HG02885 (cell line): ENCODE data around the gene ELOVL6.
"Not testable (repeated sequence)": the region's sequence is repeated elsewhere in the genome, so short reads cannot be mapped to it uniquely, and the experiment has no call there.

ENCODE experiments used
- ATAC-seq: cut with Tn5 transposase; IDR thresholded peaks from one replicate; pipeline ENCODE4 v1.9.1; 2021; ENCODE audit warnings: mild to moderate bottlenecking; ENCODE audit not compliant: unreplicated experiment, poor library complexity

ELOVL6 gene

GRCh38 chr4:110042545-110043517, 155.6 kb downstream of the ELOVL6 start:
- ATAC-seq: no peak

DNA sequence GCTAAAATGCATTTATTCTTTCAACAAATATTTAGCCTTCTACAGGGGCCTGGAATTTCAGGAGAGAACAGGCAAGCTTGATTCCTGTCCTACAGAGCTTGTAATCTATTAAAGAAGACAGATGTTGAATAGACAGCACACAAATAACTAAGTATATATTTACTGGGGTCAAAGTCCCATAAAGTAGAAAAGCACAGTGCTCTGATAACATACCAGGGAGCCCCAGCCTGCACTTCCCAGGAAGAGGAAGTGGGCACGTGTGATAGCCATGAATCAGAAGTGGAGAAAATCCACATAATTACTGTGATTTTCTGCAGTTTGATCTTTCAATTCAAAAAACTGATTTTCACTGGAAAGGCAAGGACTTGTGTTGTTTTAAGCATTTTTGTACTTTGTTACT, 156.7 kb downstream of the ELOVL6 start:
- no peak for ATAC-seq

- ATAC-seq: not testable (repeated sequence)
These were observed 159.3 kb downstream of the ELOVL6 start for GRCh38 chr4:110039164-110039563.

DNA sequence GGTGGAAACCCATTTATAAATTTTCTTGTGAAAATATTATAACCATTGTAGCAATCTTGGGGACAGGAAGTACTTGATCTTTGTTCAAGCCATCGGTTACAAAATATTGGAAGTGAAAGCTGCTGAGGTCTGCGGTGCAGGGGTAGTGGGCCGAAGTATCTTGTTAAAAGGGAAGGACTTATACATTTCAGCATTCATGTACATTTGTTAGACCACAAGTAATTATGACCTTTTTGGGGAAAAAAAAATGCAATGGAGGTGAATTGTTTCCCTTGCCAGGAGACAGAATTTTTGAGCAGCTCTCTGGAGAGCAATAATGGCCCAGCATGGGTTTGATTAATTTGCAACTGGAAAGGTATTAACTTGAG, 164.4 kb downstream of the ELOVL6 start:
- peak; percentile 99 for ATAC-seq

- ATAC-seq: peak; percentile 8
These were observed 164.9 kb downstream of the ELOVL6 start for GRCh38 chr4:110033355-110034025.

GRCh38 chr4:110032603-110033002, 165.8 kb downstream of the ELOVL6 start:
- ATAC-seq: no peak

DNA sequence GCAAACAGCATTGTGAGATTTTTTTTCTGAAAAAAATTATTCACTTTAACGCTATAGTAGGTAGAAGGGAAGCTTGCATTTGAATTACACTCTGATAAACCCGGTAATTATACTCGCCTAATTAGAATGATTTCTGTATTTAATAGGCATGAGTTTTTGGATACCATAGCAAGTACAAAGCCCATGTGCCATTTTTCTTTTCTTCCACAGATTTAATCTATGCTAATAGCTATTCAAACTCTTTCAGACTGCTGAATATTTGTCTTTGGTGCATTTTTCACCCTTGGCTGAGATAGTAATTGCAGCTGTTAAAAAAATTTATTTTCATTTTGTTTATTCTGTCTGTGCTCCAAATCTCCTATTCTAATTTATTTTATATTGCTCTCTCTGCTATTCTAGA, 172.7 kb downstream of the ELOVL6 start:
- no peak for ATAC-seq

DNA sequence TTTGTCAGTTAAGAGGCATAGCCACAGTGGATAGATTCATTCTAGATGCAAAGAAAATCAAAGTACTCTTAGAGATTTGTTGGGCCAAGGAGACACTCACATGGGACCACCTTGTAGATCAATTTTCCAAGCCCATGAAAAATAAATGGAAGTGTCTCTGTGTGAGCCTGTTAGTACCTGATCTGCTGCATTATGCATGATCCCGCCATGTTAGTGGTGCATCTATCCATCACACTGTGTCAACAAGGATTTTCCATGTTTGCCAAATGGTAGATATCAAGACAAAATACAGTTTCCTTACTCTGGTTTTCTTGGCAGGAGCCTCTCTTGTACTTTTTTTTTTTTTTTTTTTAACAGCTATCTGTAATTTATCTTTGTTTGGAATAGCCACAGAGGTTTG, 173.4 kb downstream of the ELOVL6 start:
- no peak for ATAC-seq

DNA sequence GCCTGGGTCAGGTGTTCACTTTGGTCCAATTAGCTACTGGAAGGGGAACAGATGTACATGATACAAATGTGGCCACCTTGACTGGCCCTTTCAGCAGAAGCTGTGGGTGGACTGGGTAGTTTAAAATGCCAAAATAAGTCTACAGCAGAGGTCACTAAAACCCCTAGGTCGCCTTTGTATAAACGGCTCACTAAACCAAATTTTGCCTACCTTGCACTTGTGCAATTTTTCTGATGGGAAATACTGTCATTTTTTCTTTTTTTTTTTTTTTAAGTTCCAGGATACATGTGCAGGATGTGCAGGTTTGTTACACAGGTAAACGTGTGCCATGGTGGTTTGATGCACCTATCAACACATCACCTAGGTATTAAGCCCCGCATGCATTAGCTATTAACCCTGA, 176.0 kb downstream of the ELOVL6 start:
- ATAC-seq: no peak

DNA sequence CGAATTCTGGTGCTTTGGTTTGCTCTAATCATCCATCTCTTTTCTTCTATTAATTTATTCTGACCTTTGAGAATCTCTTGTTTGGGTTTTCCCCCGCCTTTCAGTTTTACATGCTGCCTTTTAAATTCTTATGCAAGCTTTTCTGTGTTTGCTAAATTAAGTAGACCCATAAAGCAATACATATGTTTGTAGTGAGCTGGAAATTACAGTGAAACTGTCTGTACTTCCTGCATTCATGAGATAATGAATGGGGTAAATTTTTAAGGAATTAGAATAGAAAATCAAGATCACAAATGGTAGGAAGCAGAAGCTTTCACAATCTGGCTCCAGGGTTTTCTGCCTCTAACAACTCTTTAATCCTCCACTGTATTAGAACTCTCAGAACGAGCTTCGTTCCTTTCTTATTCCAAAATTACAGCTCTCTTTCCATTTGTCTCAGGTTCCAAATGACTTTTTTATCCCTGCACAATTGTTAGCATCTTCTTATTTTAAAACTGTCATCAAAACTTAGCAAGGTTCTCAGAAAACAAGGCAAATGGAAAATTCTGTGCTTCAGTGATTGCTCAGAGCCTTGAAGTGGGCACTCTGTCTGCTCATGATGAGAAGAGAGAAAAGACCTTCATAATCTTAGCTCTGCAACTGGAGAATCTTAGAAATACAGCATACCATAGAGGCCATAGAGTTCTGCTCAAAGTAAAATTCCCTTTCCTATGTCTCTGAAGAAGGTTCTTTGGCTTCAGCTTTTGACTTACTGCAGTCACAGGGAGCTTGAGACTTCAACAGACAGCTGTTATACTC, 177.6 kb downstream of the ELOVL6 start:
- no peak for ATAC-seq

DNA sequence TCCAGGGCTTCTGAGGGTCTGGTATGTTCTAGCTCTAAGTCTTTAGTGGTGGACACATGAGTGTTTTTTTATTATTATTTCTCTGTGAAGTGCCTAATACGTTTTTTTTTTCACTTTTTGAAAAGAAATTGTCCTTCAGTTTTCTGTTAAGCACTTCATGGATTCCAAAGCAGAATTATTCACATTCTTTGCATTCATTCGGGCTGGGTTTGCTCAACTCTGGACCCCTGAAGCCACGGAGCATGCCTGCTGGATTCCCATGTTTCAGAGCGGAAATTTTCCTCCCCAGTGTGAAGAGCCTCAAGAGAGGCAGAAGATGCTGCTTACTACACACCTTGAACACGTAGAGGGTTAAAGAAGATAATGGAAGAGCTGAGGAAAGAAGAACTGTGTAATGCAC, 178.3 kb downstream of the ELOVL6 start:
- no peak for ATAC-seq

- no peak for ATAC-seq
These were observed 179.3 kb downstream of the ELOVL6 start for GRCh38 chr4:110019153-110019552.

GRCh38 chr4:110014233-110014632, 184.2 kb downstream of the ELOVL6 start:
- no peak for ATAC-seq

DNA sequence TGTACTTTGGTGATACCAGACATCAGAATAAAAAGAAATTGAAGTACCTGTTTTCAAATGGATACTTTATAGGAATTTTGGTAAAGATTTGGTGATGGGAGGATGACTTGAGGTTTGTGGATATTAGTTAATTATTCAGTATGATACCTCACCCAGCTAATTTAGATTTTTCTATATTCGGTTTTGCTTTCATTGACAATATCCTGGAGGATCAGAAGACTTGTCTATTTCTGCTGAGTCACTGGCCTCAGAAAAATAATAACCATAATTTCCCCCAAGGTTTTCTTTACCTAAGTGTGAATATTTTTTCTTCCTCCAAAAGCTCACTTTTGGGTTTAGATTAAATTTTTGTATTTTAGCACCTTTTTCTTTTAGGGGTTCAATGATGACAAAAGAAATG, 185.5 kb downstream of the ELOVL6 start:
- no peak for ATAC-seq

DNA sequence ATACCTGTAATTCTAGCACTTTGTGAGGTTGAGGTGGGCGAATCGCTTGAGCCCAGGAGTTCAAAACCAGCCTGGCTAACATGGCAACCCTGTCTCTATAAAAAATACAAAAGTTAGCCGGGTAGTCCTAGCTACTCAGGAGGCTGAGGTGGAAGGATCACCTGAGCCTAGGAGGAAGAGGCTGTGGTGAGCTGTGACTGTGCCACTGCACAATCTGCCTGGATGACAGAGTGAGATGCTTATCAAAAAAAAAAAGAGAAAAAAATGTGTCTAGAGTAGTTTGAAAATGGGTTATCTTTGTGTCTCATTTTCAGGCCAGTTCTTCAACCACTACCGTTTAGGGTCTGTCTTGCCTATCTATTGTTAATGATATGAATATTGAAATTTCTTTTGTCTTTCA, 187.6 kb downstream of the ELOVL6 start:
- ATAC-seq: no peak

- ATAC-seq: no peak
These were observed 188.9 kb downstream of the ELOVL6 start for GRCh38 chr4:110009550-110009949.

GRCh38 chr4:110008540-110008939, 189.9 kb downstream of the ELOVL6 start:
- ATAC-seq: no peak

DNA sequence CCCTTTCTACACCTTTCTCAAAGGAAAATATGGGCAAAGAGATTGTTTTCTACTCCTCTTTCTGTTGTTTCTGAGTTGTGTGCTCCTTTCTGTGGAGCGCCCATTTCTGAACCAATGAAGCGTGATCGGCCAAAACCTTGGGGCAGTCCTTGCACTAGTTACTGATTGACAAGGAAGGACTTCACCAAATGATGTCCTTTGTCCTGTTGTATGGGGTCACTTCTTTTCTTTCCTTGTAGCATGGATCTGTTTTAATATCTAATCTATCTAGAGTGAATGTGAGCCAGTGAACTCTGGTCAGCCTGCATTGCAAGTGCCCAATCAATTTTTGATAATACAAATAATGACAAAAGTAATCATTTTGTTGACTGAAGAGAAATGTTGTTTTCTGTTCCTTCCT, 191.2 kb downstream of the ELOVL6 start:
- ATAC-seq: no peak

DNA sequence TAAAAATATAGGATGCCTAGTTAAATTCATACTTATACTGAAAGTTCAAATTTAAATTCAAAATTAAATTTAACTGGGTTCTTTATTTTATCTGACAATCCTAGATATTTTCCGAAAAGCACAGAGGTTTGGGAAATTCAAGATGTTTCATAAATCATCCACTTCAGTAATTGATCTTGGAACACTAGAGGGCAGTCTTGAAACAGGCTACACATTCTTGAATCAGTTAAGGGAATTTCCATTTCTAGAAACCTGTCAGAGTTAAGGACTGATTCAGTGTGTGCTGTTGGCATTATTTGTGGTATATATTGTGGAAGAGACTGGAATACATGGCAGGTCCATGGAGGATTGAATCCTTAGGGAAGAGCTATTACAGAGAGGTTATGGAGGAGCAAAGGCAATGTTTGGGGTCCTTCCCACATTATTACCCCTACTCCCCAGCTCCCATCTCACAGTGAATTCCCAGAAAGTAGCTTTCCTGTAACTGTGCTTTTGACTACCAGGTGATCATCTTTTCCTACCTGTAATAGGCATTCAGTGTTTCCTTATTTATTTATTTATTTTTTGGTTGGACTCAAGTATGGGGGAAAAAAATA, 192.9 kb downstream of the ELOVL6 start:
- ATAC-seq: peak; percentile 81

DNA sequence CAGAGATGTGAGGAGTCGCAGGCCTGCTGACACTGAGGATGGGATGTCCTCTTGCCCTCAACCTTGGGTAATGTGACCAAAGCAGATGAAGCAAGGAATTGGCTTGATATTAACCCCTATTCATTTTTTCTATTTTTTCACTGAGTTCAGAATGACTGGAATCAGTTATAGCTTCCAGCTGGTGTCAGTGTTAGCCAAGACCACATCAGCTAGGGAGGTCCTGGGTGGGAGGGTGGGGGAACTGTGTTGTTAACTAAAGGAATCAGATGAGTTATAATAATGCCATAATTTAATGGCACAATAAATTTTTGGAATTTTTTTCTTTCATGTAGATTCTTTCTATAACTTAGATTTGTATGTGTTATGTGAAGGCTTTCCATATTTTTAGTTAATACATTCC, 193.9 kb downstream of the ELOVL6 start:
- ATAC-seq: no peak
